GM19438 (cell line): Measurements from ENCODE around the gene C1QTNF5.

Experiments used
- ATAC-seq: cut with Tn5 transposase; IDR thresholded peaks from one replicate; pipeline ENCODE4 v1.9.1; 2021; ENCODE audit warnings: low read depth; ENCODE audit not compliant: unreplicated experiment

C1QTNF5 gene

DNA sequence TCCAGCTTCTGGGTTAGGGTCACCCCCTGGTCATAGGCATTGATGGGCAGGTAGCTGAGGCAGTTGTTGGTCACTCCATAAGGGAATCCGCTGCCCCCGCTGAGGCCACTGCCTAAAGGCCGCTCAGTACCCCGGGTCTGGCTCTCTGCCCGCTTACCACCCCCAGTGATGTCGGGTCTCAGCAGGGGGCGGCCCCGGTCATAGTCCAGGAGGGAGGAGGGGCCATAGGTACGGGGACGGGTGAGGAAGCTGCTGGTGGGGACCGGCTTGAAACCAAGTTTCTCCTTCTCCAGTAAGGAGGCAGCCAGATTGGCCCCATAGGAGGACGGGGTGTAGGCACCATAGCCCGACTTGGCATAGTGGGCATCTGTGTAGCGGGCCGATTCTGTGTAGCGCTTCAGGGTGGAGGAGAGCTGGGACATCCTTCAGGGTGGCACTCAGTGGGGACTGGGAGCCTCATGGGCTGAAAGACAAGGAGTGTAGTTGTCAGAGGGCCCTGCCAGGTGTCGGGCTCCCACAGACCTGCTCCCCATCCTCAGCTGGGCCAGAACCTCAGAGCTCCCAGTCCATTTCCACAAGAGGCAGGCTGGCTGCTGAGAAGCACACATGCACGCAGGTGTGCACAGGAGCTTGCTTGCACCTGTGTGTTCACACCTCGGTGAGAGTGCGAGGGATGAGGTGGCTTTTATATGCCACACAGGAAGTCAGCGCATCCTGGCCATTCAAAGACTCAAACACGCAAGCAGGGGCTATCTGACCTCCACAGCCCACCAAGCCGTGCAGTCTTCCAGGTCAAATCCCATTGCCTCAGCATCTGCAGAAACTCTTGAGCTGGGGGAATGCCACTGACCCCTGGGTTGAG lies 32.6 kb upstream of the C1QTNF5 start:
- no peak for ATAC-seq

DNA sequence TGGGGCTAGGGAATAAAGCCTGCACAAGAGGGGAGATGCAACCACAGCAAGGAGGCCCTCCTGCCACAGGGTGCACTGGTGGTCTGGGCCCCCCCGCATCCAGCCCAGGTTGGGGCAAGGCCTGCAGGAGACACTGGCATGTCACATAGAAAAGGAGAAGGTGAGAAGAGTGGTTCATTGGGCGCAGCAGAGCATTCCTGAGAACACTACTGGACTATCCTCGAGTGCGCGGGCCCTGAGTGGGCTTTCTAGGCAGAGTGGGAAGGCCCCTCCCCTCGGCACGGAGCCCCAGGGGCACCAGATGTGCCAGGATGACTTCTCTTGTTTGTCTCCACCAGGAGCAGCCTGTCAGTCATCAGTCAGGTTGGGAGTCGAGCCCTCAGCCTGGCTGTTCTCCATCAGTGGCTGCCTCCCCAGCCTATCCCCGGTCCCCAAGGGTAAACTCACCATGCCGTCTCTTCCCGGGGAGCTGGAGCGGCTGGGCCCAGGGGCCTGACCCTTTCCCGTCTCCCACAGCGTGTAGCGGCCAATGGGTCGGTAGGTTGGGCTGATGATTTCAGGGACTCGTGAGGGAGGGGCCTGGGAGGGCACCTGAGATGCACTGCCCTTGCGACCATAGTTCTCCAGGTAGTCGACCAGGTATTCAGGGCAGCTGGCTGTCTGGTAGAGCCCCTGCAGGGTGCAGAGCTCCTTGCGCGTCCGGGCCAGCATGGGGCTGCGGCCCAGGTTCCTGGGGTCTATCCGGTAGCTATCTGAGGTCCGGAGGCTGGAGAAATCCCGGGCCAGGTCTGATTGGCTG lies 31.8 kb upstream of the C1QTNF5 start:
- ATAC-seq, result no peak

DNA sequence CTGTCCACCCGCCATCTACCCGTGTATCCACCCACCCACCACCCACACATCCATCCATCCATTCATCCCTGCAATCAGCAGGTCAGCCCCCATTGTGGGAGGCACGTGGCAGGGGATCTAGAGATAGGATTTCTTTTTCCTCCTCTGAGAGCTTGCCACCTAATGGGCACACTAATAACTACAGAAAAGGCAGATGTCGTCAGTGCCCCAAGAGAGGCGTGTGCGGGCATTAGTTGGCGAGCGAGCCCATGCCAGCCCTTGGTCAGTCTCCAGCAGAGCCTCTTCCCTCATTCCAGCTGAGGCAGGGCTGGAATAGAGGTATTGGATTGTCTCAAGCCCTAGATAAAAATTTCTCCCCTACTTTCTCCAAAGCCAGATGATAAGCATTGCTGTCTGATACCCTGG lies 31.1 kb upstream of the C1QTNF5 start:
- no peak for ATAC-seq

DNA sequence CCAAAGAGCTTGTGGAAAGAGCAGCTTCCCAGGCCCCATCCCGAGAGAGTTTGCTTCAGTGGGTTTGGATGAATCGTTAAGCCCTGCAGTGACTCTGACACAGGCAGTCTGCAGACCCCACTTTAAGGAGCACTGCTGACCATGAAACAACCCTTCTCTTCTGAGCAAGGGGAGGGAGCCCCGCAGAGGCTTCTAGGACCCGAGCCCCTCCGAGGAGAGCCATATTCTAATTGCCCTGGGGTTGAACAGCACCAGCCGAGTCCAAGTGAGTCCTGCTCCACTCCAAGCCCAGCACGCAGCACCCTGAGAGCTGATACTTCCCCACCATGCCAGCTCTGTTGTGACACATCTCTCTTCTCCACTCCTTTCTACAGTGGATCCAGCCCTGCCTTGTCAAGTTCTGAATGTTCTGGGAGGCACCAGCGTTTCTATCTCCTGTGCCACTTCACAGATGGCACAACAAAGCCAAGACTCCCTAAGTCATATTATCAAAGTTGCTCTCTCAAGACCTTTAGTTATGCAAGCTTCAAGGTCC lies 30.5 kb upstream of the C1QTNF5 start:
- no peak for ATAC-seq

- ATAC-seq, result no peak
These were observed 29.9 kb upstream of the C1QTNF5 start for GRCh38 chr11:119370486-119371046.

DNA sequence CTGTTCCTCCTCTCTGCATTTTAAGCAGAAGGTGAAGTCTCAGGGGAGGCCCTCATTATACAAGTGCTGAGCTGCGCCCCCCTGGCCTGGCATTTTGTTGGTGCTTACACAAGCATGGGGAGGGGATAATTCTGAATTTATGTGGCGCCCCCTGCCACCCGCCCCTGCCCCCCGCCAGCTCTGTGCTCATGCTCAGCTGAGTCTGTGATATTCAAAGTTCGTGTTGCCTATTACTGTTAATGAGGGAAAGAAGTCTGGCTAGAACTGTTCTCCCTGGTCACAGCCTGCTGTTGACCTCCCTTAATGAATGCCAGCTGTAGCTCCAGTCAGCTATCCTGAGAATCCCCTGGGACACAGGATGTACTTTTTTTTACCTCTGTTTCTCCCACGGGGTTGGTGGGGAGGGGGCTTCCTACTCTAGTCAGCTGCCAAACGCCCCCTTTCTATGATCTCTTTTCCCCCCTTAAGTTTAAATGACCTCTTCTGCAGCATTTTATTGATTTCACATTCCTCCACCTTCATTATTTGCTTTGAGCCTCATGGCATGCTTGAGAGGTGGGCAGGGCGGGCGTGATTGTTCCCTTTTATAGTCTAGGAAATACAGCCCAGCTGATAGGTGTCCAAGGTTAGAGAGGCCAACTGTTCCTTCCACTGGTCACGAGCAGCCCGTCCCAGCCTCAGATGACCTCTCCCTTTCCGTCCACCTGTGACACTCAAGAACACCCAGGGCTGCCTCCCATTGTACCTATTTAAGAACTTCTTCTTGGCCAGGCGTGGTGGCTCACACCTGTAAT lies 28.6 kb upstream of the C1QTNF5 start:
- no peak for ATAC-seq

GRCh38 chr11:119368121-119369034 lies 27.7 kb upstream of the C1QTNF5 start:
- ATAC-seq, result no peak

DNA sequence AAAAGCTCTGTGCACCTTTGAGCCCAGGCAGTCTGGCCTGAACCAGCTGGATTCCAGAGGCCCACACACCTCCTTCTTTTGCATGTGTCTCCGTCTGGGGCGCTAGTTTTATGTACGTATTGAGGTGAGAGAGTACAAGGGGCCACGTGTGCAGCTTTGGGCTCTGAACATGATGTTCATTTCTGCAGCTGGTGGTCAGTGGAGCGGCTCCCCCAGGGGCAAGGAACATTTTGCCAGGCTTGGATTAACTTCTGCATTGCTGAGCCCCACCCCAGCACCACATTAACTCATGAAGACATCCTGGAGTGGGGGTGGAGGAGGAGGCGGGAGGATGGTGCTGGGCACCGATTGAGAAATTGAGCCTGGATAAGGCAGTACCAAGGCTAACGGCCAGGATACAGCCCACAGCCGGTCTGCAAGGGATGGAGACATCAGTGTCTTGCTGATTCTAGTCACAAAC lies 27.0 kb upstream of the C1QTNF5 start:
- no peak for ATAC-seq

GRCh38 chr11:119366690-119367620 lies 26.3 kb upstream of the C1QTNF5 start:
- ATAC-seq, result no peak

DNA sequence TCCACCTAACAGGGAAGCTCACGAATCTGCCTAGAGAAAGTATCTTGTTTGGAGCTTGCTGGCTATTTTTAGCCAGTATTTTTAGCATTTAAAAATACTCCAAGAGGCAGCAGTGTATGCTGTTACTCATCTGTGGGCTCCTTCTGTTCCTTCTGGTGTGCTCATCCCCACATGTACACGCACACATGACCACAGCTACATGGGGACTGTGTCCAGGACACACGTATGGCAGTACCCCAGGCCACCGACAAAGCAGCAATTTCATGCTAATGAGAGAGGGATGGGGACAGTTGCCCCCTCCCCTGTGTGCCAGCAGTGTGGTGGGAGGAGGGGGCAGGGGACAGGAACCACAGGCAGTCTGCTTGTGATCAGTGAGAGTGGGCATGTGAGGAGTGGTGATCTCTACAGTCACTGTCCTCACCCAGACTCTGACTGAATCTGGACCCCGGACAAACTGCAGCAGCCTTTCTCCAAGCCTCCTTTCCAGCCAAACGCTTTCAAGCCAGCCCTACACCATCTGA lies 24.4 kb upstream of the C1QTNF5 start:
- no peak for ATAC-seq

GRCh38 chr11:119363851-119364590 lies 23.3 kb upstream of the C1QTNF5 start:
- ATAC-seq, result peak; percentile 62

DNA sequence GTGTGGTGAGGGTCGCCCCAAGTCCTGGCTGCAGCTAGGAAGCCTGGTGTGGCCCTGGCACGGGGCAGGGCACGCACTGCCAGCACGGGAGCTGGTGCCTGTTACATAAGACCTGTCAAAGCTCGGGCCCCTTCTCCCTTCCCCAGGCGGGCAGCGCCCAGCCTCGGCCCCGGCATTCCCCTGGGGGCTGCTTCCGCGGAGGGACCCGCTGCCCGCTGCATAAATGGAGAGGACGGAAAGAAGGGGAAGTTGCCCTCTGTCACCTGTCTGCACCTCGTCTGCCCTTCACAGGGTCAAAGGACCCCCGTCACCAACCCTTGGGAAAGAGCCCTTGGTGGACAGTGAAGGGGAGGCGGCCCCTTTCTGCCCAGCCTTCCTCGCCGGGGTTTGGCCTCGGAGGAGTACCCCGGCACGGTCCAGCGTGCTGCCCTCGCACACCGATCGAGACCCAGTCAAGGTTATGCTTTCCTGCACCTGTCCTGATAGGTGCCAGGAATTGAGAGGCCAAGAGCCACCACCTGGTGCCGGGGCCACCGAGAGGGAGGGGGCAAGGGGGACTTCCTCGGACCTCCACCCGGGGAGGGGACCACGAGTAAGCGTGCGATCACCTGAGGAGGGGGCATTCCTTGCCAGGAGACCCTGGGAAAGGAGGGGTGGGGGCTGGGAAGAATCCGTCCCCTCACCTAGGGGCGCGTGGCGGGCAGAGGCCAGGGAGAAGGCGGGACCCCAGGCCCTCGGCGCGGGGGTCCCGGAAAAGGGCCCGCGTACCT lies 22.6 kb upstream of the C1QTNF5 start:
- ATAC-seq, result no peak

DNA sequence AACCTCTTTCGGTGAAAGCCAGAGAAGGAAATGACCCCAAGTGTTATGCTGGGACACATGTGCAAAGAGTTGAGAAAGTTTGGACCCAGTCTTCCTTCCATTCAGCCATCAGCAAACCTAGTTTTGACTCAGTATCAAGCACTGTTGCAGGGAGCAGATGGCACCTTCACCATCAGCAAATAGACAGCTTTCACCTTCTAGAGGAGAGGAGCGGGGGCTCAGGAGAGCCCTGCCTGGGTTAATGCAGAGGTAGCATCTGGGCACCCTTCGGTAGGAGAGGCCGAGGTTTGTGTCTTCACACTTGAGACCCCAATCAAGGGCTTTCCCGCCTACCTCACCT lies 22.0 kb upstream of the C1QTNF5 start:
- no peak for ATAC-seq

GRCh38 chr11:119361941-119362725 lies 21.4 kb upstream of the C1QTNF5 start:
- no peak for ATAC-seq

DNA sequence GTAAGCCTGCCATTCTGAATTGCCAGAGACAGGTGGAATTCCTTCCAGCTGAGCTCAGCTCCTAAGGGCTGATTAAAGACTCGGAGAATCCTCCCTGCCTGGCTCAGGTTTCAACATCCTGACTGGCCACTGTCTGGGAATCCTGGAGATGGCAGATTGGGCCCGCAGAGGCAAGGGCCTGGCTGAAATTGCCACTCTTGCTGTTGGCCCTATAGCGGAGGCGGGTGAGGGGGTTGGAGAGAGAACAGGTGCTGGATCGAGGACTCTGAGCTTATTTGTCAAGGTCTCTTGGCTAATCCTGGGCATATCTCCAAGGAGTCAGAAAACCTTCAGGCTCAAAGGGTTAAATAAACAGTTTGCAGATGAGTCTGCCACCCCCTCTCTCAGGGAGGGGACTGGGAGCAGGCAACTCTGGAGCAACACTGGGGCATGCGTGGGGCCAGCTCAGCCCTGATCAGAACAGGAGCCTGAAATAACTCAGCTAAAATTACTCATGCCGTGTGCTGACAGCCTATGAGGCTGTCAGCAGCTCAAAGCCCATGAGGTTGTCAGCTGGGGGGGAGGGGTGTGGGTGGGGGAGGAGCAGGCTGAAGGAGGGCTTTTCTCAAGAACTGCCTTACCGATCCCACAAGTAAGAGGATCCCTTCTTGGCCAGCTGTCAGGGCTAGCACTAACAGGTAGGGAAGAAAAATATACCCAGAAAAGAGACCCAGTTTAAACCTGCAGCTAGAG lies 20.5 kb upstream of the C1QTNF5 start:
- no peak for ATAC-seq
